Measurements from ENCODE around the gene DPYSL4. TPM values are rescaled to one million over a fixed set of nuclear protein-coding genes. Genes with fewer than 3 reads are reported as not detected.
A peak's percentile ranks its signal among the peaks of the same experiment; 100 is the strongest.

DPYSL4 gene
- total RNA-seq, 2 donors from 2014 or later, result 6.5 to 19.2 TPM

GRCh38 chr10:132196178-132197113 is 9.7 kb downstream of the DPYSL4 start:
- no peaks in the 10 kb centered on the region for H3K36me3 Mint-ChIP-seq
- peak; percentile 60 for DNase-seq (ENCODE audit: low spot score)
- H3K27ac Mint-ChIP-seq, result no peak overlapping the region
- no peaks in the 10 kb centered on the region for H3K27me3 Mint-ChIP-seq
- no peaks in the 10 kb centered on the region for H3K4me1 Mint-ChIP-seq (ENCODE audit: low read depth in 2 of 2)
- no peak for ATAC-seq
- no peak overlapping the region for H3K4me3 Mint-ChIP-seq
- H3K9me3 Mint-ChIP-seq, result no peaks in the 10 kb centered on the region

- H3K9me3 Mint-ChIP-seq, result no peaks in the 10 kb centered on the region
- H3K27me3 Mint-ChIP-seq, result no peaks in the 10 kb centered on the region
- no peaks in the 10 kb centered on the region for H3K4me1 Mint-ChIP-seq (ENCODE audit: low read depth in 2 of 2)
- no peak overlapping the region for H3K4me3 Mint-ChIP-seq
- no peaks in the 10 kb centered on the region for H3K36me3 Mint-ChIP-seq
- ATAC-seq (no peak), DNase-seq (ENCODE audit: low spot score) (no peak)
- no peak overlapping the region for H3K27ac Mint-ChIP-seq
These were observed 10.7 kb downstream of the DPYSL4 start for GRCh38 chr10:132197271-132198067.

- Mint-ChIP-seq H3K4me1 (ENCODE audit: low read depth in 2 of 2) (no peaks in the 10 kb centered on the region), H3K9me3 (no peaks in the 10 kb centered on the region), H3K4me3 (no peak overlapping the region), H3K27me3 (no peaks in the 10 kb centered on the region), H3K27ac (no peak overlapping the region), H3K36me3 (no peaks in the 10 kb centered on the region)
- no peak for ATAC-seq
- DNase-seq (ENCODE audit: low spot score), result no peak
These were observed 11.3 kb downstream of the DPYSL4 start for GRCh38 chr10:132198068-132198370.

- no peaks in the 10 kb centered on the region for H3K27me3 Mint-ChIP-seq
- no peaks in the 10 kb centered on the region for H3K4me1 Mint-ChIP-seq (ENCODE audit: low read depth in 2 of 2)
- no peak overlapping the region for H3K27ac Mint-ChIP-seq
- no peak for DNase-seq (ENCODE audit: low spot score)
- no peak for ATAC-seq
- no peaks in the 10 kb centered on the region for H3K9me3 Mint-ChIP-seq
- H3K4me3 Mint-ChIP-seq, result no peak overlapping the region
- H3K36me3 Mint-ChIP-seq, result no peaks in the 10 kb centered on the region
These were observed 11.8 kb downstream of the DPYSL4 start for GRCh38 chr10:132198381-132199181.

- Mint-ChIP-seq H3K36me3 (no peaks in the 10 kb centered on the region), H3K27ac (no peak overlapping the region), H3K9me3 (no peaks in the 10 kb centered on the region), H3K4me3 (no peak overlapping the region), H3K27me3 (no peaks in the 10 kb centered on the region), H3K4me1 (ENCODE audit: low read depth in 2 of 2) (no peaks in the 10 kb centered on the region)
- DNase-seq (ENCODE audit: low spot score) (no peak), ATAC-seq (no peak)
These were observed 12.6 kb downstream of the DPYSL4 start for GRCh38 chr10:132199268-132199853.

DNA sequence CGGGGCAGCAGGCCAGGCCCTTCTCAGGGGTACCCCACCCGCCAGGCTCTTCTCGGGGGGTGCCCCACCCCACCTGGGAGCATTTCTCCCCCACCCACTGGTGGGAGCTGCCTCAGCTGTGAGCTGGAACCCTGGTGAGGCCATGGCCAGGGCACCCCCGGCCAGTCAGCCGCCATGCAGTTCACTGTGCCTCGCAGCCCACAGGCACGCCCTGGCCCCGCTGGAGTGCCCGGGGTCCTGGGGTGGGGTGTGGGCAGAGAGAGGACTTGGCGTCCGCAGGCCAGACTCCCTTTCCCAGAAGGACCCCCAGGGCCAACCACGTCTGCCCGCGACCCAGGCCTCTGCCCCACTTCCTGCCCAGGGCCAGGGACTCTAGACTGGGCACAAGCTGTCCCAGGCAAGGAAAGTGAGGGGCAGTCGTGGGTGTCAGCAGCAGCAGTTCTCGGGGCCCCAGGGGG is 13.1 kb downstream of the DPYSL4 start:
- no peak for ATAC-seq
- no peaks in the 10 kb centered on the region for H3K4me1 Mint-ChIP-seq (ENCODE audit: low read depth in 2 of 2)
- DNase-seq (ENCODE audit: low spot score), result no peak
- H3K36me3 Mint-ChIP-seq, result no peaks in the 10 kb centered on the region
- no peak overlapping the region for H3K4me3 Mint-ChIP-seq
- no peaks in the 10 kb centered on the region for H3K9me3 Mint-ChIP-seq
- H3K27me3 Mint-ChIP-seq, result no peaks in the 10 kb centered on the region
- H3K27ac Mint-ChIP-seq, result no peak overlapping the region

- Mint-ChIP-seq H3K36me3 (no peaks in the 10 kb centered on the region), H3K9me3 (no peaks in the 10 kb centered on the region), H3K4me3 (no peak overlapping the region), H3K27ac (no peak overlapping the region), H3K27me3 (no peaks in the 10 kb centered on the region), H3K4me1 (ENCODE audit: low read depth in 2 of 2) (no peaks in the 10 kb centered on the region)
- DNase-seq (ENCODE audit: low spot score) (no peak), ATAC-seq (no peak)
These were observed 13.8 kb downstream of the DPYSL4 start for GRCh38 chr10:132200344-132201110.

- Mint-ChIP-seq H3K4me1 (ENCODE audit: low read depth in 2 of 2) (no peaks in the 10 kb centered on the region), H3K4me3 (no peak overlapping the region), H3K36me3 (no peaks in the 10 kb centered on the region), H3K9me3 (no peaks in the 10 kb centered on the region), H3K27ac (no peak overlapping the region), H3K27me3 (no peaks in the 10 kb centered on the region)
- DNase-seq (ENCODE audit: low spot score), result no peak
- no peak for ATAC-seq
These were observed 14.6 kb downstream of the DPYSL4 start for GRCh38 chr10:132201111-132201969.

DNA sequence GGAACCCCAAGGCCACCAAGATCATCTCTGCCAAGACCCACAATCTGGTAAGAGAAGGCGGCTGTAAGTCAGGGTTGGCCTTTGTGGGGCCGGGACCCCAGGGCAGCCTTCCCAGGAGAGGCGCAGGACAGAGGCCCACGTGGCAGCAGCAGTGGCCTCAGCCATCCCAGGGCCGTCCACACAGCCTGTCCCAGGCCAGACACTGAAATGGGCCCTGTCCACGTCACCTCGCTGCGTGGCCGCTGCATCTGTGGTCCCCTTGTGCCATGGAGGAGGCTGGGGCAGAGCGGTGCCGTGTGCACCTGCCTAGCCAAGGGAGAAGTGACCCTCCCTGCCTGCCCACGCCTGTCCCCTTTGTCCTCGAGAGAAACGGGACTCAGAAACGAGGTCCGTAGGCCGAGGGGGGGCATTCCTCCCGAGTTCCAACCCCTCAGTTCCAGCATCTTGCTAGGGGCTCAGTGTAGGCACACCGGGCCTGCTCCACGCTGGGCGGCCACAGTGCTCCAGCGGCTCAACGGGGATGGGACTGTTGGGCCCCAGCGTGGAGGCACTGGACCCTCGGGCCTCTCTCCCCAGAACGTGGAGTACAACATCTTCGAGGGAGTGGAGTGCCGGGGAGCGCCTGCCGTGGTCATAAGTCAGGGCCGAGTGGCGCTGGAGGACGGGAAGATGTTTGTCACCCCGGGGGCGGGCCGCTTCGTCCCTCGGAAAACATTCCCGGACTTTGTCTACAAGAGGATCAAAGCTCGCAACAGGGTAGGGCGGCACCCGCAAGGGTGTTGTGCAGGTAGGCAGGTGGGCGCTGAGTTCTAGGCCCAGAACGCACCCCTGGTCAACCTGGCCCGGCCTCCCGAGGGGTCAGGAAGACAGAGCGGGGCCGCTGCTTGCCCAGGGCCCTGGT is 15.6 kb downstream of the DPYSL4 start:
- Mint-ChIP-seq H3K4me1 (ENCODE audit: low read depth in 2 of 2) (no peaks in the 10 kb centered on the region), H3K27me3 (no peaks in the 10 kb centered on the region), H3K36me3 (no peaks in the 10 kb centered on the region), H3K27ac (no peak overlapping the region), H3K4me3 (no peak overlapping the region), H3K9me3 (no peaks in the 10 kb centered on the region)
- no peak for DNase-seq (ENCODE audit: low spot score)
- no peak for ATAC-seq

- no peaks in the 10 kb centered on the region for H3K4me1 Mint-ChIP-seq (ENCODE audit: low read depth in 2 of 2)
- H3K36me3 Mint-ChIP-seq, result no peaks in the 10 kb centered on the region
- no peaks in the 10 kb centered on the region for H3K9me3 Mint-ChIP-seq
- H3K4me3 Mint-ChIP-seq, result no peak overlapping the region
- no peak for DNase-seq (ENCODE audit: low spot score)
- ATAC-seq, result no peak
- no peaks in the 10 kb centered on the region for H3K27me3 Mint-ChIP-seq
- H3K27ac Mint-ChIP-seq, result no peak overlapping the region
These were observed 16.7 kb downstream of the DPYSL4 start for GRCh38 chr10:132203256-132204077.
